B cell (primary cell): ENCODE measurements around the gene VWA5A. TPM values are rescaled to one million over a fixed set of nuclear protein-coding genes. Genes with fewer than 3 reads are reported as not detected.

Experiments
- ATAC-seq: fragments of 200-7000 bp; cut with Tn5 transposase; one replicate; pipeline ENCODE4 v1.10.0; 2021; ENCODE audit warnings: low read depth, mild to moderate bottlenecking, moderate number of reproducible peaks, moderate library complexity
- CTCF ChIA-PET: fragments of 350-600 bp; sonication (Branson Sonifier 250); formaldehyde crosslinking; loops from one replicate; lab custom pipeline; 2021; ENCODE audit warnings: antibody characterized with exemption, inconsistent platforms; lab: Charles Lee
- POLR2A ChIA-PET: fragments of 350-600 bp; sonication (Branson Sonifier 250); formaldehyde crosslinking; loops from one replicate; lab custom pipeline; 2021; ENCODE audit warnings: antibody characterized with exemption; lab: Charles Lee
- DNase-seq: peaks from one replicate; pipeline ENCODE4 v3.0.0; 2013
- H2AFZ ChIP-seq: 2 replicates; pipeline ENCODE4 v1.6.1; 2012; ENCODE audit warnings: mild to moderate bottlenecking, low read depth, low read length; ENCODE audit not compliant: insufficient read depth, poor library complexity, severe bottlenecking
- H3K27ac ChIP-seq, 2 donors: 1 replicate in 1 of 2; 2 replicates in 1 of 2; pipeline ENCODE4 v1.5.1; 2012 to 2013; ENCODE audit warnings: low read length in 2 of 2, mild to moderate bottlenecking in 2 of 2, moderate library complexity in 1 of 2
- H3K27me3 ChIP-seq, 4 experiments: fragments of 200-600 bp in 1 of 4; sonication (generic) in 1 of 4; replicated peaks in 1 of 4; 1 replicate in 2 of 4; 2 replicates in 2 of 4; pipeline versions ENCODE4 v1.6.1 to v1.7.0; 2013 to 2016; ENCODE audit warnings: low read length in 3 of 4, mild to moderate bottlenecking in 2 of 4, mixed read lengths in 1 of 4, moderate library complexity in 1 of 4; ENCODE audit not compliant: insufficient read depth in 4 of 4, control insufficient read depth in 3 of 4; ENCODE audit errors: control extremely low read depth in 1 of 4
- H3K36me3 ChIP-seq, 2 experiments: replicated peaks in 1 of 2; 1 replicate in 1 of 2; 2 replicates in 1 of 2; pipeline versions ENCODE4 v1.6.1 to v1.7.1; 2013; ENCODE audit warnings: low read length in 1 of 2; ENCODE audit not compliant: insufficient read depth in 2 of 2, control insufficient read depth in 1 of 2; ENCODE audit errors: control extremely low read depth in 1 of 2, extremely low read depth in 1 of 2
- H3K4me1 ChIP-seq, 2 donors: fragments of 200-600 bp in 1 of 2; sonication (generic) in 1 of 2; 1 replicate in 1 of 2; 2 replicates in 1 of 2; pipeline versions ENCODE4 v1.5.1 to v1.6.1; 2013 to 2017; ENCODE audit warnings: low read length in 2 of 2; ENCODE audit not compliant: control insufficient read depth in 2 of 2, insufficient read depth in 2 of 2
- H3K4me2 ChIP-seq: replicated peaks from 2 replicates; pipeline ENCODE3; 2012; ENCODE audit warnings: mild to moderate bottlenecking, low read depth, low read length; ENCODE audit not compliant: poor library complexity, severe bottlenecking
- H3K4me3 ChIP-seq, 5 experiments: fragments of 200-600 bp in 1 of 5; sonication (generic) in 1 of 5; 1 replicate in 3 of 5; 2 replicates in 2 of 5; pipeline versions ENCODE4 v1.5.1 to v1.7.0; 2011 to 2016; ENCODE audit warnings: low read length in 4 of 5, mild to moderate bottlenecking in 4 of 5, low read depth in 2 of 5, control low read depth in 1 of 5, moderate library complexity in 1 of 5; ENCODE audit not compliant: insufficient read depth in 1 of 5; ENCODE audit errors: control extremely low read depth in 1 of 5, extremely low read depth in 1 of 5
- H3K79me2 ChIP-seq: fragments of 200-600 bp; sonication (generic); one replicate; pipeline ENCODE4 v1.6.0; 2016; ENCODE audit warnings: low read length; ENCODE audit not compliant: control insufficient read depth, insufficient read depth
- H3K9ac ChIP-seq: fragments of 200-600 bp; sonication (generic); 2 replicates; pipeline ENCODE4 v1.6.1; 2017; ENCODE audit warnings: mild to moderate bottlenecking, low read length, moderate library complexity
- H3K9me3 ChIP-seq, 3 donors: one replicate each; pipeline versions ENCODE4 v1.6.1 to v1.7.1; 2013; ENCODE audit warnings: low read length in 2 of 3; ENCODE audit not compliant: control insufficient read depth in 2 of 3, insufficient read depth in 1 of 3; ENCODE audit errors: control extremely low read depth in 1 of 3
- H4K20me1 ChIP-seq: 2 replicates; pipeline ENCODE4 v1.6.0; 2012; ENCODE audit warnings: mild to moderate bottlenecking, low read length; ENCODE audit not compliant: insufficient read depth, control insufficient read depth, poor library complexity, severe bottlenecking
- H3K27ac Mint-ChIP-seq: one replicate; pipeline ENCODE4 v1.8.0; 2021; ENCODE audit warnings: mixed read lengths
- H3K27me3 Mint-ChIP-seq: one replicate; pipeline ENCODE4 v1.8.0; 2021; ENCODE audit warnings: mixed read lengths
- H3K4me1 Mint-ChIP-seq: one replicate; pipeline ENCODE4 v1.8.0; 2021; ENCODE audit warnings: mixed read lengths
- H3K4me3 Mint-ChIP-seq: one replicate; pipeline ENCODE4 v1.8.0; 2021; ENCODE audit warnings: mixed read lengths
- H3K9me3 Mint-ChIP-seq: one replicate; pipeline ENCODE4 v1.8.0; 2022; ENCODE audit warnings: mixed read lengths; ENCODE audit not compliant: insufficient read depth
- CTCF ChIP-seq: fragments of 200-600 bp; IDR thresholded peaks from one replicate; pipeline ENCODE4 v1.8.0; 2022; ENCODE audit warnings: antibody characterized with exemption, mild to moderate bottlenecking
- EZH2 ChIP-seq: IDR thresholded peaks from 2 replicates; pipeline ENCODE4 v1.6.1; 2012; ENCODE audit warnings: borderline replicate concordance, low read depth, mild to moderate bottlenecking, moderate library complexity, low read length; ENCODE audit not compliant: insufficient read depth, poor library complexity, severe bottlenecking
- WGBS: methylation state at CpG from one replicate; pipeline ENCODE4 v1.1.5; 2013; ENCODE audit warnings: missing lambda C conversion rate; ENCODE audit not compliant: insufficient coverage; 5-methylcytosine and 5-hydroxymethylcytosine counted together
- intact Hi-C: fragments of 100-400 bp; cut with micrococcal nuclease; formaldehyde crosslinking; loops from one replicate; pipeline ENCODE4 v1.10.0; 2022
- polyA plus RNA-seq: library from polyadenylated mRNA; depleted of rRNA; stranded (reverse); fragments of >200 nt; gene quantifications from 2 replicates; pipeline ENCODE4 v1.2.3, GENCODE V29; 2012
- total RNA-seq, 2 donors: library from RNA; stranded (reverse); fragments of 120-200 nt in 1 of 2; gene quantifications; 1 replicate in 1 of 2; 2 replicates in 1 of 2; pipeline versions ENCODE4 v1.2.3 to v1.2.4, GENCODE V29; 2013 to 2022

The VWA5A gene
- total and polyA plus RNA-seq, 2 donors (not counting 1 experiment from before 2014, with no cell fraction given), result 4.9 to 6.3 TPM

DNA sequence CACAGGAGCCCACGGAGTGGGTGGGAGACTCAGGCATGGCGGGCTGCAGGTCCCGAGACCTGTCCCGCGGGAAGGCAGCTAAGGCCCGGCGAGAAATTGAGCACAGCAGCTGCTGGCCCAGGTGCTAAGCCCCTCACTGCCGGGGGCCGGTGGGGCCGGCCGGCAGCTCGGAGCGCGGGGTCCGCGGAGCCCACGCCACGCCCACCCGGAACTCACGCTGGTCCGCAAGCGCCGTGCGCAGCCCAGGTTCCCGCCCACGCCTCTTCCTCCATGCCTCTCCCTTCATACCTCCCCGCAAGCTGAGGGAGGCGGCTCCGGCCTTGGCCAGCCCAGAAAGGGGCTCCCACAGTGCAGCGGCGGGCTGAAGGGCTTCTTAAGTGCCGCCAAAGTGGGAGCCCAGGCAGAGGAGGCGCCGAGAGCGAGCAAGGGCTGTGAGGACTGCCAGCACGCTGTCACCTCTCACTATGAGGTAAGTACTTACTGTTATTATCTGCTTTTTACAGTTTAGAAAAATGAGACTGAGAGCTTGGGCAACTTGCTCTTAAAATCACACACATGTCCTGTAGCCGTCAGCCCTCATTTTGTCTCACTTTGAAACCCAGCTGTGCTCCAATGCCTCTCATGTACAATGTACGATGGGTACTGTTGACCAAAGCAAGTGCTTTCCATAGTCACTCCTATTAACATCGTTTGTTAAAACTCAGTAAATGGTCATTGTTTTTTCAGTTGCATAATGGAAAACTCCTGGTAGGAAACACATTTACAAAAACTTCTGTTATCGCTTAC, 55.7 kb downstream of the VWA5A start:
- Histone ChIP-seq H2AFZ (no peak overlapping the region), H3K27ac (no peak overlapping the region), H3K36me3 (no peaks in the 10 kb centered on the region), H3K4me3 (no peak overlapping the region), H3K9ac (no peak overlapping the region), H4K20me1 (no peaks in the 10 kb centered on the region), H3K4me2 (no peak overlapping the region), H3K27me3 (no peaks in the 10 kb centered on the region), H3K9me3 (peaks cover 0 to 3% (median 0%) of the 10 kb centered on the region in 3 donors), H3K4me1 (no peaks in the 10 kb centered on the region), H3K79me2 (no peaks in the 10 kb centered on the region)
- ATAC-seq, result no peak
- no peak overlapping the region for H3K4me3 Mint-ChIP-seq
- TF ChIP-seq CTCF, result no peak
- no peak for TF ChIP-seq EZH2
- no peak overlapping the region for H3K27ac Mint-ChIP-seq
- no peaks in the 10 kb centered on the region for H3K4me1 Mint-ChIP-seq
- intact Hi-C loops, result no loop called here
- no peaks in the 10 kb centered on the region for H3K9me3 Mint-ChIP-seq
- 96% methylated on average over 19 of the region's 40 CpGs for WGBS
- no peak for DNase-seq
- ChIA-PET CTCF (no interaction called here), POLR2A (no interaction called here)
- peaks cover 8% of the 10 kb centered on the region for H3K27me3 Mint-ChIP-seq

DNA sequence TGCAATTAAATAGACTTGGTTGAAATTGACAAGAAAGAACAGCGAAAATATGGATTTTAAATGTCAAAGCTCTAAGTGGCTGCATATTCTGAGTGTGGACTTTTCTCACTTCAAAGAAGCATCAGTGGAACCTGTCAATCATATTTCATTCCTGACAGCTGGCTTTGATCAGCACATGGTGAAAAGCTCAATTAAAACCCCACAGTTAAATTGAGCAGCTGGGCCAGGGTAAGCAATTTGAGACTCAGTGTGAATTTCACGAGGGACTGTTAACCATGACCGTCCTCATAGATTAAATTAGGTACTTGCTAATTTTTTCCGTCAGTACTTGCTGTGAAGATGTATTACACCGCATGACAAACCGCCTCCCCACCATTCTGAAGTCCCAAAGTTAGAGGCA, 56.9 kb downstream of the VWA5A start:
- Histone ChIP-seq H3K36me3 (no peaks in the 10 kb centered on the region), H3K27ac (no peak overlapping the region), H3K9ac (no peak overlapping the region), H3K9me3 (peaks cover 0 to 3% (median 0%) of the 10 kb centered on the region in 3 donors), H2AFZ (no peak overlapping the region), H3K4me3 (no peak overlapping the region), H4K20me1 (no peaks in the 10 kb centered on the region), H3K4me1 (no peaks in the 10 kb centered on the region), H3K27me3 (no peaks in the 10 kb centered on the region), H3K79me2 (no peaks in the 10 kb centered on the region), H3K4me2 (no peak overlapping the region)
- Mint-ChIP-seq H3K27me3 (peaks cover 5% of the 10 kb centered on the region), H3K4me3 (no peak overlapping the region), H3K4me1 (no peaks in the 10 kb centered on the region), H3K27ac (no peak overlapping the region), H3K9me3 (no peaks in the 10 kb centered on the region)
- no peak for DNase-seq
- POLR2A ChIA-PET, result no interaction called here
- CTCF ChIA-PET, result no interaction called here
- no peak for TF ChIP-seq EZH2
- no peak for TF ChIP-seq CTCF
- 100% methylated on average over 2 of the region's 6 CpGs for WGBS
- intact Hi-C loops, result no loop called here
- no peak for ATAC-seq
